OCI-LY7 (cell line): ENCODE data around the gene CNIH1.

ENCODE experiments used
- EZH2phosphoT487 ChIP-seq: fragments of 200-600 bp; sonication (generic); IDR thresholded peaks from 2 replicates; pipeline ENCODE4 v1.6.1; 2018; ENCODE audit warnings: low read depth, borderline replicate concordance, mild to moderate bottlenecking, mixed run types, antibody characterized with exemption, low read length, moderate library complexity, mixed read lengths
- TF ChIP-seq, protein P1 (sequence below): fragments of 200-600 bp; sonication (generic); conservative IDR thresholded peaks from 2 replicates; pipeline ENCODE4 v1.5.1; 2014; ENCODE audit warnings: mild to moderate bottlenecking, antibody characterized with exemption, low read length, moderate library complexity, mixed read lengths

DNA sequence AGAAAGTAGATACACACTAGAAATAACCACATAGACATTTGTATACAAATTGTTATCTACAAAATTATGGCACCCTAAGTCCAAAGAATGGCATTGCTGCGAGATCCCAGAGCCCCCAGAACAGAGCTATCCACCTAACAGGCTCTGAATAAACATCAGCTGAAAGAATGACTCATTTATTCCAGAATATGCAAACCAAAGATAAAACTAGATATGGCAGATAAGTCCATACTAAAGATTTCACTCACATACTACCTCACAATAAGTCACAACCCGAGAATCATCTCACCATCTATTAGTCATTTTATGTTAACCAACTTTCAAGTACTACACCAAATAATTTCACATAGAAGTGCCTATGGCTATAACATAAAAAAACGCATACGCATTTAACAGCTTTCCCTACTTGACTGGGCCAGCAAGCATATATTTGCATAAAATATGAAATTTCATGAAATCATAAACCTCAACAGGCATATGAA lies 5.6 kb downstream of the CNIH1 start:
- TF ChIP-seq, protein P1, sequence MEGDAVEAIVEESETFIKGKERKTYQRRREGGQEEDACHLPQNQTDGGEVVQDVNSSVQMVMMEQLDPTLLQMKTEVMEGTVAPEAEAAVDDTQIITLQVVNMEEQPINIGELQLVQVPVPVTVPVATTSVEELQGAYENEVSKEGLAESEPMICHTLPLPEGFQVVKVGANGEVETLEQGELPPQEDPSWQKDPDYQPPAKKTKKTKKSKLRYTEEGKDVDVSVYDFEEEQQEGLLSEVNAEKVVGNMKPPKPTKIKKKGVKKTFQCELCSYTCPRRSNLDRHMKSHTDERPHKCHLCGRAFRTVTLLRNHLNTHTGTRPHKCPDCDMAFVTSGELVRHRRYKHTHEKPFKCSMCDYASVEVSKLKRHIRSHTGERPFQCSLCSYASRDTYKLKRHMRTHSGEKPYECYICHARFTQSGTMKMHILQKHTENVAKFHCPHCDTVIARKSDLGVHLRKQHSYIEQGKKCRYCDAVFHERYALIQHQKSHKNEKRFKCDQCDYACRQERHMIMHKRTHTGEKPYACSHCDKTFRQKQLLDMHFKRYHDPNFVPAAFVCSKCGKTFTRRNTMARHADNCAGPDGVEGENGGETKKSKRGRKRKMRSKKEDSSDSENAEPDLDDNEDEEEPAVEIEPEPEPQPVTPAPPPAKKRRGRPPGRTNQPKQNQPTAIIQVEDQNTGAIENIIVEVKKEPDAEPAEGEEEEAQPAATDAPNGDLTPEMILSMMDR = no peak
- TF ChIP-seq EZH2phosphoT487 = no peak
